Stimulated activated CD4-positive, alpha-beta T cell treated with anti-CD3 and anti-CD28 coated beads, Interleukin-4, amount 100 ng/mL, for 4 hours (primary cell): ENCODE data around the gene RHOH.

ENCODE experiments used
- DNase-seq, 2 experiments: peaks; one replicate each; pipeline ENCODE4 v3.0.0-alpha.2; 2020

The RHOH gene

GRCh38 chr4:40190465-40190864 lies 6.4 kb upstream of the RHOH start:
- DNase-seq, result no peak

GRCh38 chr4:40190880-40191815 lies 5.7 kb upstream of the RHOH start:
- no peak for DNase-seq

GRCh38 chr4:40192114-40193015 lies 4.5 kb upstream of the RHOH start:
- DNase-seq, result no peak

GRCh38 chr4:40193016-40193571 lies 3.7 kb upstream of the RHOH start:
- DNase-seq, result no peak

GRCh38 chr4:40193578-40193977 lies 3.3 kb upstream of the RHOH start:
- no peak for DNase-seq

- peak in 1 of 2 experiments; percentile 47 for DNase-seq
Observed at GRCh38 chr4:40194602-40195161, 2.1 kb upstream of the RHOH start.

- no peak for DNase-seq
Observed at GRCh38 chr4:40195182-40196177, 1.4 kb upstream of the RHOH start.

- DNase-seq, result no peak
Observed at GRCh38 chr4:40196272-40196671, 559 bp upstream of the RHOH start.

- DNase-seq, result no peak
Observed at GRCh38 chr4:40197879-40198689, 1.3 kb downstream of the RHOH start.

- no peak for DNase-seq
Observed at GRCh38 chr4:40199179-40199670, 2.4 kb downstream of the RHOH start.

- peak; percentile 44 to 64 for DNase-seq
Observed at GRCh38 chr4:40199999-40200874, 3.4 kb downstream of the RHOH start.

GRCh38 chr4:40200875-40201801 lies 4.3 kb downstream of the RHOH start:
- DNase-seq, result no peak

GRCh38 chr4:40201898-40202297 lies 5.1 kb downstream of the RHOH start:
- DNase-seq, result no peak

GRCh38 chr4:40202474-40202873 lies 5.6 kb downstream of the RHOH start:
- no peak for DNase-seq

GRCh38 chr4:40204507-40205258 lies 7.9 kb downstream of the RHOH start:
- no peak for DNase-seq

GRCh38 chr4:40205259-40206198 lies 8.7 kb downstream of the RHOH start:
- DNase-seq, result no peak
